ENCODE results near the gene GRIN2B.

DNA sequence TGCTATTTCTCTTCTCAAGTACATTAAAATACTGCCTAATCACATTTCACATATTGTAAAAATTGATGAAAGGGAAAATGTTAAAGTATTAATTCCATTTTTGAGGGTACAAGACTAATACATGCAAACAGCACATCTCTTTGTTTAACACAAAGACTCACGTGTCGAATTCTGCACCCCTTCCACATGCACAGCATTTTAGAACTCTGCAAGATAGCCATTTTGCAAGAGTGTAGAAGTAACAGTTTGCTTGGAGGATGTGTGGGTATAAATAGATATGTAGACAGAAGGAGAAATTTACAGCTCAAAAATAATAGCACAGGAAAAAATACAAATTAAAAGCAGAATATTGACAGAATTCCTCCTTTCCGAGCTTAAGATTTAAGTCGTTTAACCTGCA, 2.5 kb downstream of the GRIN2B start:
- TF ChIP-seq, protein P1, sequence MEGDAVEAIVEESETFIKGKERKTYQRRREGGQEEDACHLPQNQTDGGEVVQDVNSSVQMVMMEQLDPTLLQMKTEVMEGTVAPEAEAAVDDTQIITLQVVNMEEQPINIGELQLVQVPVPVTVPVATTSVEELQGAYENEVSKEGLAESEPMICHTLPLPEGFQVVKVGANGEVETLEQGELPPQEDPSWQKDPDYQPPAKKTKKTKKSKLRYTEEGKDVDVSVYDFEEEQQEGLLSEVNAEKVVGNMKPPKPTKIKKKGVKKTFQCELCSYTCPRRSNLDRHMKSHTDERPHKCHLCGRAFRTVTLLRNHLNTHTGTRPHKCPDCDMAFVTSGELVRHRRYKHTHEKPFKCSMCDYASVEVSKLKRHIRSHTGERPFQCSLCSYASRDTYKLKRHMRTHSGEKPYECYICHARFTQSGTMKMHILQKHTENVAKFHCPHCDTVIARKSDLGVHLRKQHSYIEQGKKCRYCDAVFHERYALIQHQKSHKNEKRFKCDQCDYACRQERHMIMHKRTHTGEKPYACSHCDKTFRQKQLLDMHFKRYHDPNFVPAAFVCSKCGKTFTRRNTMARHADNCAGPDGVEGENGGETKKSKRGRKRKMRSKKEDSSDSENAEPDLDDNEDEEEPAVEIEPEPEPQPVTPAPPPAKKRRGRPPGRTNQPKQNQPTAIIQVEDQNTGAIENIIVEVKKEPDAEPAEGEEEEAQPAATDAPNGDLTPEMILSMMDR (conservative IDR thresholded peaks at IDR 0.05; ENCODE audit: low read depth, low read length) = no peak
- no peak for TF ChIP-seq EZH2 (IDR thresholded peaks at IDR 0.05; ENCODE audit: borderline replicate concordance, low read depth, low read length, poor library complexity, severe bottlenecking)

All from A673 (cell line).